ENCODE measurements around the gene BABAM1.

BABAM1 gene

GRCh38 chr19:17266975-17267788, at the start of gene BABAM1:
Gene BABAM1, plus strand, starts transcription at chr19:17267443. Its CDS starts 1,364 bp downstream, at chr19:17268807.
- DNase-seq, result peak; percentile 100

- no peak for DNase-seq
Measured at GRCh38 chr19:17219286-17219685, 48.0 kb upstream of the BABAM1 start.

- peak; percentile 86 for DNase-seq
Measured at GRCh38 chr19:17220207-17220758, 47.0 kb upstream of the BABAM1 start.

GRCh38 chr19:17225053-17225452, 42.2 kb upstream of the BABAM1 start:
- no peak for DNase-seq

GRCh38 chr19:17226002-17226933, 41.0 kb upstream of the BABAM1 start, which contains the start of gene OCEL1:
Gene OCEL1, plus strand, starts transcription at chr19:17226226. Its CDS starts 22 bp downstream, at chr19:17226248.
- peak; percentile 98 for DNase-seq

- no peak for DNase-seq
Measured at GRCh38 chr19:17227798-17228367, 39.4 kb upstream of the BABAM1 start.

GRCh38 chr19:17229890-17230289, 37.4 kb upstream of the BABAM1 start:
- no peak for DNase-seq

GRCh38 chr19:17232258-17232657, 35.0 kb upstream of the BABAM1 start:
- DNase-seq, result no peak

GRCh38 chr19:17234911-17235299, 32.3 kb upstream of the BABAM1 start:
- peak; percentile 82 for DNase-seq

- DNase-seq, result peak; percentile 66
Measured at GRCh38 chr19:17235300-17235970, 31.8 kb upstream of the BABAM1 start.

GRCh38 chr19:17235971-17236777, 31.1 kb upstream of the BABAM1 start:
- DNase-seq, result peak; percentile 46

GRCh38 chr19:17236811-17237543, 30.3 kb upstream of the BABAM1 start:
- DNase-seq, result peak; percentile 44

- no peak for DNase-seq
Measured at GRCh38 chr19:17237747-17238706, 29.2 kb upstream of the BABAM1 start.

- no peak for DNase-seq
Measured at GRCh38 chr19:17240062-17240752, 27.0 kb upstream of the BABAM1 start.

GRCh38 chr19:17240826-17241399, 26.3 kb upstream of the BABAM1 start:
- no peak for DNase-seq

- DNase-seq, result no peak
Measured at GRCh38 chr19:17242431-17243208, 24.6 kb upstream of the BABAM1 start.

- DNase-seq, result no peak
Measured at GRCh38 chr19:17243211-17243829, 23.9 kb upstream of the BABAM1 start.
